Gastroesophageal sphincter (tissue), 3 donors: ENCODE data around the gene ABCC5.

Experiments
- POLR2A ChIP-seq, 2 donors: fragments of 450-650 bp; IDR thresholded peaks; one replicate each; pipeline ENCODE4 v1.6.1; 2017; ENCODE audit warnings: antibody characterized with exemption in 2 of 2, mild to moderate bottlenecking in 2 of 2, moderate library complexity in 1 of 2
- POLR2AphosphoS5 ChIP-seq: sonication (generic); formaldehyde crosslinking; IDR thresholded peaks from one replicate; pipeline ENCODE4 v1.6.1; 2017; ENCODE audit warnings: antibody characterized with exemption
- TF ChIP-seq, protein P1 (sequence below), 4 experiments: fragments of 200-600 bp in 2 of 4; fragments of 450-650 bp in 2 of 4; sonication (generic) in 1 of 4; IDR thresholded peaks; one replicate each; pipeline ENCODE4 v1.5.1; 2017 to 2019; ENCODE audit warnings: antibody characterized with exemption in 4 of 4, mild to moderate bottlenecking in 2 of 4, moderate library complexity in 2 of 4

GRCh38 chr3:183873914-183874313 lies 143.8 kb downstream of the ABCC5 start:
- TF ChIP-seq POLR2AphosphoS5: no peak
- TF ChIP-seq, protein P1, sequence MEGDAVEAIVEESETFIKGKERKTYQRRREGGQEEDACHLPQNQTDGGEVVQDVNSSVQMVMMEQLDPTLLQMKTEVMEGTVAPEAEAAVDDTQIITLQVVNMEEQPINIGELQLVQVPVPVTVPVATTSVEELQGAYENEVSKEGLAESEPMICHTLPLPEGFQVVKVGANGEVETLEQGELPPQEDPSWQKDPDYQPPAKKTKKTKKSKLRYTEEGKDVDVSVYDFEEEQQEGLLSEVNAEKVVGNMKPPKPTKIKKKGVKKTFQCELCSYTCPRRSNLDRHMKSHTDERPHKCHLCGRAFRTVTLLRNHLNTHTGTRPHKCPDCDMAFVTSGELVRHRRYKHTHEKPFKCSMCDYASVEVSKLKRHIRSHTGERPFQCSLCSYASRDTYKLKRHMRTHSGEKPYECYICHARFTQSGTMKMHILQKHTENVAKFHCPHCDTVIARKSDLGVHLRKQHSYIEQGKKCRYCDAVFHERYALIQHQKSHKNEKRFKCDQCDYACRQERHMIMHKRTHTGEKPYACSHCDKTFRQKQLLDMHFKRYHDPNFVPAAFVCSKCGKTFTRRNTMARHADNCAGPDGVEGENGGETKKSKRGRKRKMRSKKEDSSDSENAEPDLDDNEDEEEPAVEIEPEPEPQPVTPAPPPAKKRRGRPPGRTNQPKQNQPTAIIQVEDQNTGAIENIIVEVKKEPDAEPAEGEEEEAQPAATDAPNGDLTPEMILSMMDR (IDR thresholded peaks at IDR 0.05): no peak
- TF ChIP-seq POLR2A (IDR thresholded peaks at IDR 0.05): no peak
